SW 1271 (cell line): Measurements from ENCODE around the gene C1QL1.

Experiments
- DNase-seq, 2 experiments: peaks; one replicate each; lab custom pipeline; 2025; lab: John Stamatoyannopoulos, UW

Gene C1QL1

GRCh38 chr17:44968225-44969143 lies at the start of gene C1QL1:
TSS of gene C1QL1 (minus strand) at chr17:44968303. CDS start at chr17:44968048, 255 bp downstream.
- DNase-seq = peak; percentile 54 to 77

DNA sequence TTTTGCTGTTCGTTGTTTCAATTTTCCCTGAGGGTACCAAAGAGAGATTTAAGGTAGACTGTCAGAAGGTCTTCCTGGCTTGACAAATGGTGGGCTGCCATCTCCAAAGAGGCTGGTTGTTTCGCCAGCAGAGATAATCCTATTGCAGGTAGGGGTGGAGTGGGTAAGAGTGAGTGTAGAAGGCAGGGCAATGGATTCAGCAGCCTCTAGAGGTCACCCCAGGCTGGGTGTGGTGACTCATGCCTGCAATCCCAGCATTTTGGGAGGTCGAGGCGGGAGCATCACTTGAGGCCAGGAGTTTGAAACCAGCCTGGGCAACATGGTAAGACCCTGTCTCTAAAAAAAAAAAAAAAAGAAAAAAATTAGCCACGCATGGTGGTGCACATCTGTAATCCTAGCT lies 48.7 kb upstream of the C1QL1 start:
- DNase-seq = no peak

DNA sequence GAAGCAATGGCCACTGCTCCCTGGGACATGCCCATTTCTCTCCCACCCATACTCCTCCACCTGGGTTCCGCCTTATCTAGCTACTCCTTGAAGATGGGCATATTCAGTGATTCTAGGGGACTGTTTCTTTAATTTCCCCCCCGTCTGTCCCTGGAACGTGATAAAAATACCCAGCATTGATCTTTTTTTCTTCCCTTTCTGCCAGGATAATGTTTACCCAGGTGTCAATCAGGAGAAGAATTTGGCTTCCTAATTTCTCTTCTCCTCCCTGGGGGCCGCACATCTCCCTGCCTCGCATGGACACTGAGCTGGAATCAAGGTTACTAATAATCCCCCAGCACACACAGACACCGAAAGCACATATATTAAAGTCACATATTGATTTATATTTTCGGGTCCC lies 48.1 kb upstream of the C1QL1 start:
- no peak for DNase-seq

DNA sequence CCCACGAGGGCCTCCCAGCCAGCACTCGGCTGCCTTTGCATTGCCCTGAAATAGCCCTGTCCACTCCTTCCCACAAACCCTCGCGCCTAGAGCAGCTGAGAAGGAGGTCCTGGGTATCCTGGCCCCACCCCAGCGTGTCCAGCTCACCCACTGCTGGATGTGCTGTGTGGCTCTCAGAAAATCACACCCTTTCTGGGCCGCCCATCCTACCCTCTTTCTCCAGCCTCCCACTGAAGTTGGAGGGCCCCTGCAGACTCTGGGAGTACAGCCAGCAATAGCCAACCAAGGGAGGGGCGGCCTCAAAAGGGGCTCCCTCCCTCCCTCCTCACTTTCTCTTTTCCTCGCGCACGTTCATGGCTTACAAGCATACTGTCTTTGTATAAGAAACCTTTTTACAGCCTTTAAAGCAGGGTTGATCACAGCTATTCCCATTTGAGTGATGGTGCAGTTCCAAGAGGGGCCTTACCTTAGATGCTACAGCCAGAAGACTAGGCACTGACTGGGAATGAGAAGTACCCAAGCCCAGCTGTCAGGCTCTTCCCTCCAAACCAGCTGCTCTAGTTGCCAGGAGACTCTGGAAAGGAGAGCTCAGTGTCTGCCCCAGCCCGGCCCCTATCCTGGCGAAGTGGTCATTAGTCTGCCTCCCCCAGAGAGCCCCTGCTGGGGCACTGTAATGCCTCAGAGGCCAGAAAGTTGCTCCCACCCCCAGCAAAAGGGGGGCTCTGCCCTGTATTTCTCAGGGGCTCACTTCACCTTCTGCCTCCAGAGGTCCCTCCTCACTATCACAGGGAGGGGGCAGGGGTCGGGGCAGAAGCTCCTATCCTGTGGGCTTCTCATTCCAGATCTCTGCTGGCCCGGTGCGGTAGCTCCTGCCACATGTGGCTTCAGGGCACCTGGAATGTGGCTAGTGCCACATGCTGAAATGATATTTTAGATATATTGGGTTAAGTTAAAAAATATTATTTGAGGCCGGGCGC lies 45.2 kb upstream of the C1QL1 start:
- DNase-seq = no peak

GRCh38 chr17:45011767-45012166 lies 43.7 kb upstream of the C1QL1 start:
- DNase-seq = no peak

- no peak for DNase-seq
Measured at GRCh38 chr17:45009676-45010467, 41.8 kb upstream of the C1QL1 start.

GRCh38 chr17:45008216-45008615 lies 40.1 kb upstream of the C1QL1 start:
- DNase-seq = no peak

DNA sequence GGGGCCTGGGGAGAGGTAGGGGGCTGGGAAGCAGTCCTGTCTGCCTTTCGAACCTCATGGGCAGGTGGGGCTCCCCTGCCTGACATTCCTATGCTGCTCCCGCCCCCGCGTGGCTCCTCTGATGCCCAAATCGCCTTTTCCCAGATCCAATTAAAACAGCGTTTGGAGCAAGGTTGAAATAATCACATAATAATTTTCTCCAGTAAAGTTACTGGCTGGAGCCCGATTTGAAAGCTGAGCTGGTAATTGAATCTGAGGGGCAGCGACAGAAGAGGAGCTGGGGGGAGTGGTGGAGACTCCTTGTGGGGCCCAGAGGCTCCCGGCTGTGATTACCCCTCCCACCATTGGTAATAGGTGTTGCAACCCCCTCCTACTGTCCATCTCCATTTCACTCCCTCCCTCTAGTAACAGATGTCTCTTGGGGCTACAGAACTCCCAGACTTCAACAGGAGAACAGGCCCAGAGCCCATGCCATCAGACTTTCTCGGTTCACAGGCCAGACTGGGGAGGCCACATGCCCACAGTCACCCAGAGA lies 38.9 kb upstream of the C1QL1 start:
- DNase-seq = no peak

GRCh38 chr17:45005700-45006099 lies 37.6 kb upstream of the C1QL1 start:
- no peak for DNase-seq

GRCh38 chr17:45004388-45004787 lies 36.3 kb upstream of the C1QL1 start:
- DNase-seq = no peak

DNA sequence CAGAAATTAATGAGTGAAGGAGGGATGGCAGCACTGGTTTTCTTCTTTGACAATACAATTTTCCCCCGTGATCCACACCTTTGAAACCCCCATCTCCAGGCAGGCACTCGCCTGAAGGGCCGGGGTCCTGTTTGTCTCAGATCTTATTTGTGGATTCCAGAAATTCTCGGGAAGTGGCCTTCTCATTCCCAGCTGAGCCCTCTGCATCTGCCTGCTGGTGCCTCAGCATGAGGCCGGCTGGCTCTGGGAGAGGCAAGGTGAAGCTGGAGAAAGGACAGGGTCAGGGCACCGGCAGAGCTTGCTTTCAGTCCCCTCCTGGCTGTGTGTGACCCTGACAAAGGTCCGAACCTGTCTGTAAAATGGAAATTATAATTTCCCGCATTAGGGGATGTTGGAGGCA lies 35.8 kb upstream of the C1QL1 start:
- DNase-seq = no peak

GRCh38 chr17:45001310-45001709 lies 33.2 kb upstream of the C1QL1 start:
- DNase-seq = no peak

- no peak for DNase-seq
Measured at GRCh38 chr17:44999433-44999832, 31.3 kb upstream of the C1QL1 start.

GRCh38 chr17:44998646-44999045 lies 30.5 kb upstream of the C1QL1 start:
- DNase-seq = no peak

DNA sequence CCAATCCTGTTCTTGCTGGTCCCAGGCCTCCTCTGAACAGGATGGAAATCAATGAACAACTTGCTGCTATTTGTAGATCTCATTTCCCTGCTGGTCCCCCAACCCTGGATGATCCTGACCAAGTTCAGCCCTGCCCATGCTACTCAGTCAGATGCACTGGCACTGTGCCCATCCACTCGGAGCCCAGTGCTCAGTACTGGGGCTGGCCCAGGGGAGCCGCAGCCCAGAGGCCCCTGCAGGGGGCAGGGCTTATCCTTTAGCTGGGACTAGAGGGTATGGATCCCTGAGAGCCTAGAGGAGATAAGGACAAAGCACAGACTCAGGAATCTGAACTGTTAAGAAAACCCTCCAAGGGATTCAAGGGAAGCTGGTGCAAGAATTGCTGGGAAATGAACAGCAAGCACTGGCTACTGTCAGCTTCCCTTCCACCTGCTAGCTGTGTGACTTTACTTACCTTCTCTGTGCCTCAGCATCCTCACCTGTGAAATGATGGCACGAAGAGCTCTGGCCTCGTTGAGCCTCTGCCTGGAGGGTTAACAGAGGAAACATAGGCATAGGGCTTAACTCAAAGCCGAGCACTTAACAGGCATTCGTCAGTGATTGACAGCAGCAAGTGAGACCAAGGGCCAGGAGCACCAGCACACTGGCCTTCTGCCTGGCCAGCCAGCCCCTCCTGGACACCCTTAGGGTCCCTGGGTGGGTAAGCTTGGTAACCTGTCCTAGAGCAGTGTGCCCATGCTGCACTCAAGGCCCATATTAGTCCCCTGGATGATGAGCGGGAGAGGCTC lies 29.8 kb upstream of the C1QL1 start:
- no peak for DNase-seq

GRCh38 chr17:44996304-44996703 lies 28.2 kb upstream of the C1QL1 start:
- no peak for DNase-seq

- DNase-seq = no peak
Measured at GRCh38 chr17:44995436-44996001, 27.4 kb upstream of the C1QL1 start.

DNA sequence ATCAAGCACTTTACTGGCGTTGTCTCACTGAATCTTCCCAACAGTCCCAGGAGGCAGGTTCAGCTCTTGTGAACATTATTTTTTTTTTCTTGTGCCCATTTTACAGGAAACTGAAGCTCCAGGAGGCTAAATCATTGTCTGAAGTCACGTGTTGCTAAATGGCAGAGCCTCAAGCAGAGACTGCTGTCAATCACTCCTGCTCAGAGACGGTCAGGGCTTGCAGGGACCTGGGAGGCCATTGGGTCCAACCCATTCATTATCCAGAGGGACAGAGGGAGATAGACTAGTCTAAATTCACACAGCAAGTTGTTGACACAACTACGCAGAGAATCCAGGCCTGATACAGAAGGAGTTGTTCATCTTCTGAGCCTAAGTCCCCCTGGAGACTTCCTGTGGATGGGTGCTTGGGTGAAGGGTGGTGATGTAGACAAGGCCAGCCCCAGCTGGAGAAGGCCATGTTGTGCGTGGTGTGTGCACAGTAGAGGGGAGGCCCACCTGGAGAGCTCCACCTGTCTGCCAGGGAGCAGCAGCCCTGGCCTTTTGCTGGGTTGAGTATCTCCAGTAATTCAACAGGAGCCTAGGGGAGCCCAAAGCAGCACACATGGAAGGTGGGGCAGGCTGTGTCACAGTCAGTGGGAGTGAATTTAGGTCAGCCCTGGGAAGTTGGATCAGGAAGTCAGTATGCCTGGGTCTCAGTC lies 24.3 kb upstream of the C1QL1 start:
- no peak for DNase-seq

GRCh38 chr17:44990994-44991393 lies 22.9 kb upstream of the C1QL1 start:
- DNase-seq = no peak
